ENCODE measurements around the gene POU6F1.

Gene POU6F1

DNA sequence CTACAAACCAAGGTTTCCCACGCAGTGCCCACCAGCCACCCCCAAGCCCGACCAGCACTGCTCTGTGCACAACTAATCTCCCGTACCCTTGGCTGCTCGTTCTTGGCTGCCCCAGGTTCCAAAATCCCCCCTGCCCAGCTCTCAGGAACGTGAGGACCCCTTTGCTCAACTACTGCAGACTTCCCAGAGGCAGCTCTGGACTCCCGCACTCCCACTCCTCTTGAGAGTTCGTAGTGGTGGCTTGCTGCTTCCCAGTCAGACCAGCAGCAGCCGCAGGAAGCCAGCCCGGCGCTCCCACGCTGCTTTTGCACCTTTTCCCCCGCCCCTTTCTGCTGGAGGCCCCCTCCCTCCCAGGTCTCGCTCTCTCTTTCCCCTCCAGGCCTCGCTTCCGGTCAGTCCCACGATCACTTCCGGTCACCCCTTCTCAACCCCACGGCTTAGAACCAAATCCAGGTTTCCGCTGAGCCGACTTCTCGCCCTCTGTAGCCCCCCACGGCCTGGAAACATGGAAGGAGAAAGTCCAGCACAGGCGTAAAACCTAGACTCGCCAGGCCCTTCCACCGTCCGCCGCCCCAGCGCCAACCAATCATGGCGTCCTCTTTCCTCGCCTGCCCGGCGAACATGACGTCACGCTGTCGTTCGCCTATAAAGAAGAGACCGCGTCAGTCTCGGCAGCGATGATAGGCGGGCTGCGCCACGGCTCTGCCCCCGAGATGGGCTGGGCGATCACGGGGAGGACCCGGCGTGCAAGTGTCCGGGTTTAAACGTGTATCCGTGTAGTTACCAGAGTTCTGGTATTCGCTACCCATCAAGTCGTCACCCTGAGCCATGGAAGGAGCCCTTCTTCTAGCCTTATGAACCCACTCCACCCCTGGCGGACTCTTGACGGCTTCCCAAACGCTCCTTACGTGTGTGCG, 45.1 kb downstream of the POU6F1 start, which contains the start of gene TFCP2 (continued):
- TF ChIP-seq ZBTB44 (tag by site-specific recombination; IDR thresholded peaks at IDR 0.05) (no peak), ZNF777 (tag by site-specific recombination; IDR thresholded peaks at IDR 0.05; ENCODE audit: borderline replicate concordance) (no peak), CTCF (tag by site-specific recombination; IDR thresholded peaks at IDR 0.05) (0 out of 2 replicates have a peak, but pooled peaks have one; percentile 20), INSM2 (tag by site-specific recombination; IDR thresholded peaks at IDR 0.05) (peak; percentile 62), ZNF449 (tag by site-specific recombination; IDR thresholded peaks at IDR 0.05) (peak; percentile 50; the same call in 1 of the 2 replicates), ZSCAN16 (tag by site-specific recombination; IDR thresholded peaks at IDR 0.05) (peak; percentile 38; the same call in 1 of the 2 replicates), KLF8 (tag by site-specific recombination; IDR thresholded peaks at IDR 0.05) (peak; percentile 89), ZNF274 (IDR thresholded peaks at IDR 0.05; ENCODE audit: low read length) (no peak), ZNF274 (tag by site-specific recombination; IDR thresholded peaks at IDR 0.05; ENCODE audit: borderline replicate concordance) (no peak), KLF17 (tag by site-specific recombination; IDR thresholded peaks at IDR 0.05) (peak; percentile 80), ZNF701 (tag by site-specific recombination; IDR thresholded peaks at IDR 0.05) (no peak), ZNF155 (tag by site-specific recombination; IDR thresholded peaks at IDR 0.05) (no peak), BCL6B (tag by site-specific recombination; IDR thresholded peaks at IDR 0.05) (no peak), ZBTB6 (tag by site-specific recombination; IDR thresholded peaks at IDR 0.05) (no peak), ZNF280C (tag by site-specific recombination; IDR thresholded peaks at IDR 0.05) (no peak), BCL11A (tag by site-specific recombination; IDR thresholded peaks at IDR 0.05; ENCODE audit: low read depth) (peak; percentile 100), ZNF561 (tag by site-specific recombination; IDR thresholded peaks at IDR 0.05; ENCODE audit: borderline replicate concordance) (no peak), OVOL3 (tag by site-specific recombination; IDR thresholded peaks at IDR 0.05) (peak; percentile 88; the same call in 1 of the 2 replicates), ZFP41 (tag by site-specific recombination; IDR thresholded peaks at IDR 0.05; ENCODE audit: borderline replicate concordance) (no peak), ZNF530 (tag by site-specific recombination; IDR thresholded peaks at IDR 0.05; ENCODE audit: low read depth) (no peak), ZNF791 (tag by site-specific recombination; IDR thresholded peaks at IDR 0.05) (no peak)
- TF ChIP-seq, protein P1, sequence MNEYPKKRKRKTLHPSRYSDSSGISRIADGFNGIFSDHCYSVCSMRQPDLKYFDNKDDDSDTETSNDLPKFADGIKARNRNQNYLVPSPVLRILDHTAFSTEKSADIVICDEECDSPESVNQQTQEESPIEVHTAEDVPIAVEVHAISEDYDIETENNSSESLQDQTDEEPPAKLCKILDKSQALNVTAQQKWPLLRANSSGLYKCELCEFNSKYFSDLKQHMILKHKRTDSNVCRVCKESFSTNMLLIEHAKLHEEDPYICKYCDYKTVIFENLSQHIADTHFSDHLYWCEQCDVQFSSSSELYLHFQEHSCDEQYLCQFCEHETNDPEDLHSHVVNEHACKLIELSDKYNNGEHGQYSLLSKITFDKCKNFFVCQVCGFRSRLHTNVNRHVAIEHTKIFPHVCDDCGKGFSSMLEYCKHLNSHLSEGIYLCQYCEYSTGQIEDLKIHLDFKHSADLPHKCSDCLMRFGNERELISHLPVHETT (tag by site-specific recombination; IDR thresholded peaks at IDR 0.05): peak; percentile 86

Data from HEK293 (cell line).